Suppressor macrophage (primary cell): Measurements from ENCODE around the gene MCF2L2.
"Not testable (repeated sequence)": the region's sequence is repeated elsewhere in the genome, so short reads cannot be mapped to it uniquely, and the experiment has no call there.

ENCODE experiments used
- DNase-seq, 4 experiments: peaks; one replicate each; pipeline ENCODE4 v3.0.0-alpha.2; 2020 to 2022

Gene MCF2L2

DNA sequence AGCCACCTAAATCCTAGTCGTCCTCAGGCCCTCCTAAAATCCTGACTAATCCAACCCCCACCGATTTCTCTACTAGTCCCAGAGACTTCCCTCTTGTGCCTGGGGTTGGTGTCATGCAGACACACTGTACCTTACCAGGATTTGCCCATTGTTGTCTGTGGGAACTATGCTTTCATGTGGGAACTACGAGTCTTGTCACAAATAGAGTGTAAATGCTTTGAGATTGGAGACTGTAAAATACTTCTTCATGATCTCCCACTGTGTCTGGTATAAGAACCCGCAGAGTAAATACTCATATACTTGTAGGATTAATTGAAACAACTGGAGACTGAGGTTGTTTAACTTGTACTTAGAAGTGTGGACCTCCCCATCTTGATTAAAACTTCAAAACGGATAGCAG lies 164.2 kb downstream of the MCF2L2 start:
- peak; percentile 20 to 49 (median 42) for DNase-seq

DNA sequence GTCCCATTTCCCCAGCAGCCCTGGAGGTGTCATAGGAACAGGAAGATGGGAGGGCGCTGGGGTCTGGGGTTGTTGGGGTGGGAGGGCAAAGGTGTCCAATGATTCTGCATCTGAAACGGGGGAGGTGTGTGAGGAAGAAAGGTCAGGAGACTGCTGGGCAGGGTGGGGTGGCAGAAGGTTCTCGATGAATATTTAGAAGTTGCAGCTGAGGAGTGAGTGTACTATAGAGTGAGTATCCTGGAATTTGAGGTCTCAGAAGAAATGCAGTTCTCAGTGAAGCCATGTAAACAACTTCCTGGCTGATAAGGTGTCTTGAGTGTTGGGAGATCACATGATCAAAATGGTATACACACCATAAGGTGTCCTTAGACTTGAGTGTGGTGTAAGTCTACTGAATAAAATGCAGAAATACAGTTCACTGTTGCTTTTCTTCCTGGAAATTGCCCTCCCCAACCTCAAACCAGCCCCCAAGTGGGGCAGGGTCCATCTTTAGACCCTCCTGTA lies 165.5 kb downstream of the MCF2L2 start:
- DNase-seq = no peak

DNA sequence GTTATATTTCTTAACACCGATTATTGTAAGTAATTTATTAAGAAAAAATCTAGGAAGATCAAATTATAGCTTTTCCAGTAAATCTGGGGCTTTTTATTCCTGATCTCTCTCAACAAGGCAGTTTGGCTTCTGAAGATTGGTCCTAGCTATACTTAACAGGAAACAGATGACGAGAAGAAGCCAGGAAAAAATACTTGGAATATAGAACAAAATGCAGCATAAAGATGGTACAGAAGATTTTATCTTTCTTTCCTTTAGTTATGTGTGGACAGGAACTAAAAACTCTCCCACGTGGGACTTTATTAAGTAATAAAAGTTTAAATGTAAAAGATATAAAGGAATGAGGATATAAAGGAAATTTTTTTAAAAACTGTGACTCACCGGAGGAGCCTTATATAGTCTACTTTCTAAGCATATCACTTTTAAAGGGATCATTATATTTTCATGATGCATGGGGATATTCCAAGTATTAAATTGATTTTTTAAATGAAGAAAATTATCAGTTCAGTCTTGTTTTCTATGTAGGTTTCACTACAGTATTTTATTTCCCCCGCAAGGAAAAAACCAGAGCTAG lies 167.2 kb downstream of the MCF2L2 start:
- no peak for DNase-seq

DNA sequence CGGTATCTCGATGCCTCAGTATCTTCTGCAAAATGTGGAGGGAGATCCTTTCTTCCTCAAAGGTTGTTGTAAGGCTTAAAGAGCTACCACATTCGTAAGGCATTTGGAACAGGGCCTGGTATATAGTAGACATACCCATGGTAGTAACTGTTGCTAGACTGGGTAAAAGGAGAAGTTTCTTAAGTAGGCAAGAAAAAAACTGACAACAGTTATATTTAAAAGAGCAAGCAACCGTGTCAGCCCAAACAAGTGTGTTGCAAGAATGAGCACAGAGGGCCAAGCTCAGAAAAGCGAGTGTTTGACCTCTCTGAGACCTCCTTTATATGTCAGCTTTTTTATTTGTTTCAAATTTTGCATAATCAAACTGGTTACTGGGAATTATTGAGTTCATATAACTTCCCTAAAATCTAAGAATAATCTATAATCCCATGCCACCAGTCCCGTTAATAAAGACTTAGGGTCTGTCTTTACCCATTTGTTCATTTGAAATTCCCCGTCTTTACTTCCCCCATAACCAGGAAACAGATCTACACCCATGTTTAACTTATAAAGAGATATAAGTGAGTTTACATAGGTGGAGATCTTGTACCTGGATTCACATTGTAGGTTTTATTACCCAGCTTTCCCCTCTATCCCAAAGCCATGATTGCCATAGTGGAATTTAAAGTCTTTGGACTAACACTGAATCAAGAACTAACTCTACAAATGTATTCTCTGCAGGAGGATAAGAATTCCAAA lies 168.1 kb downstream of the MCF2L2 start:
- peak; percentile 73 to 94 (median 84) for DNase-seq

DNA sequence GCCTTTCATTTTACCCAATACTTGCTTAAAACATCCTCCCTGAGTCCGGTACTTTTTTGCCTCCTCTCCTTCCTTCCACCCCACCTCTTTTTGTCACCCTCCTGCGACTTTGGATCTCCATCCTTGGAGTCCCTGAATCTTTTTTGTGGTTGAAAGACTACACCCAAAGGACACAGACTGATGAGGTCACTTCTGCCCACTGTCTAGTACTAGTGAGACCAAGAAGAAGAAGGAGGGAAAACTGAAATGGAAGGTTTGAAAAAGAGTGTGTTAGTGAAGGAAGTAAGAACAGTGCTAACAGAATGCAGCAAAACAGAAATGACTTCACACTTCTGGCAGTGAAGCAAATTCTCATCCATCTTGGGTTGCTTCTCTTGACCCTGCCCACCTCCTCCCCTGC lies 168.8 kb downstream of the MCF2L2 start:
- peak in 2 of 4 experiments; percentile 24 to 25 for DNase-seq

DNA sequence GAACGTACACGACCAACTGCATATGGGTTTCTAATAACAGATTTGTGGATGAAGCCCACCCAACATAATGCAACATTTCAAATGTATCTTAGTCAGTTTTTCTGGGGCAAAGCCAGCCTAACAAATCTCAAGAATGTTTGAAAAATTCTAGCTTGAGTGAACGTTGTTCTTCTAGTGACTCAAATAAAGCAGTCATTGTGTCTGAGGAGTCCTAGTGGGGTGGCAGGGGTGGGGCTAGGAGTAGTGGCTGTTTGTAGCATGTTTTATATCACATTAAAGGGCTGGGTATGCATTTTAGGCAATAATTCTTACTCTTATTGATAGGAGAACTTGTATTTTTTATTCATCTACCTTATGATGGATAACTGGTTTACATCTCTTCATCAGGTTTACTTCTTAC lies 169.3 kb downstream of the MCF2L2 start:
- DNase-seq = no peak

DNA sequence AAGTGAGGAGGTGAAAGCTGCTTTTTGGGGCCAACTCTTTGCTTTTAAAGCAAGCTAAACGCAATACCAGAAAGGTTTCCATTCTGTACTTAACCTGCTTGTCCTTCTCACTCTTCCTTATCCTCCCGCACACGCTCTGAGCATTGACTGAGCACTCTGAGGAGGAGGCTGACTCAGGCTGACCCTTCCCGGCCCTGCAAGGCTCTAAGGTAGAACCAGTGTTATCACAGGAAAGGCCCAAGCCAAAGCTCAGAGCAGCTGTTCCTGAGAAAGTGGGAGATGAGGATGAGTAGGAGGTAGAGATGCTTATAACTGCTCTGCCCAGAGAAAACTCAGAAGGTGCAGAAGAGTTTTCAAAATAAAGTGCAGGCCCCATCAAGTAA lies 173.1 kb downstream of the MCF2L2 start:
- DNase-seq = peak in 2 of 4 experiments; percentile 26 to 38

DNA sequence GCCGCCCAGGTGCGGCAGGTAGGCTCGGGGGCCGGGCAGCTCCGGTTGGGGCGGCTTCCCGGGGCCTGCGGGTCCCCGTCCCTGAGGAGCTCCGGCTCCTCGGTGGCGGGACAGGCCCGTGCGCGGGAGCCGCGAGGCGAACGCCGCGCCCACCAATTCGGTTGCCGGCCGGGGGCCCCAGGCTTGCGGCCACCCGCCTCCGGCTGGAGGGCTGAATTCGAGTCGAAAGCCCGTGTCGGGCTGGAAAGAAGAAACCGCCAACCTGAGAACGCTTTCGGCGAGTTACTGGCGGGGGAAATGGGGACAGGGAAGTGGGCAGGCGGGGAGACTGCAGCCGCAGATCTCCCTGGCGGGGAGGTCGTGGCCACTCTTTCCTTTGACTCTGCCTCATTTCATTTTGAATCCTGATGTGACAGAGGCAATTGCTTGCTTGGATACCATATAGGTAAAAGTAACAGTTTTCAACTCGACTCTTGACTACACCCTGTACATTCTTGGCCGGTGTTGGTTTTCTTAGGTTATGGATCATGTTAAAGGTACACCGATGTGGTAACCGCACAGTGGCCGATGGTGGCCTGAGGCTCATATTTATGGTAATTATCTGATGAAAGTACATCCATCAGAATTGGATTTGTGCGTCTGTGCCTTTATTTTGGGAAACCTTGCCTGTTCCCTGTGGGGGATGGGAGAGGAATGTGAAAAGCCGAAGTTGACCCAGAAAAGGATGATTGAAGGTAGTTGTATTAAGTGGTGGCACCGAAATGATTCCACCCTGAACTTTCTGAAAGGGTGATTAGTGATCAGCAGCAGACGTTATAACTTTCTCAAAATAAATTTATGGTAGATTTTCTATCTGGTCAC lies 173.7 kb downstream of the MCF2L2 start:
- peak; percentile 30 to 62 (median 54) for DNase-seq

DNA sequence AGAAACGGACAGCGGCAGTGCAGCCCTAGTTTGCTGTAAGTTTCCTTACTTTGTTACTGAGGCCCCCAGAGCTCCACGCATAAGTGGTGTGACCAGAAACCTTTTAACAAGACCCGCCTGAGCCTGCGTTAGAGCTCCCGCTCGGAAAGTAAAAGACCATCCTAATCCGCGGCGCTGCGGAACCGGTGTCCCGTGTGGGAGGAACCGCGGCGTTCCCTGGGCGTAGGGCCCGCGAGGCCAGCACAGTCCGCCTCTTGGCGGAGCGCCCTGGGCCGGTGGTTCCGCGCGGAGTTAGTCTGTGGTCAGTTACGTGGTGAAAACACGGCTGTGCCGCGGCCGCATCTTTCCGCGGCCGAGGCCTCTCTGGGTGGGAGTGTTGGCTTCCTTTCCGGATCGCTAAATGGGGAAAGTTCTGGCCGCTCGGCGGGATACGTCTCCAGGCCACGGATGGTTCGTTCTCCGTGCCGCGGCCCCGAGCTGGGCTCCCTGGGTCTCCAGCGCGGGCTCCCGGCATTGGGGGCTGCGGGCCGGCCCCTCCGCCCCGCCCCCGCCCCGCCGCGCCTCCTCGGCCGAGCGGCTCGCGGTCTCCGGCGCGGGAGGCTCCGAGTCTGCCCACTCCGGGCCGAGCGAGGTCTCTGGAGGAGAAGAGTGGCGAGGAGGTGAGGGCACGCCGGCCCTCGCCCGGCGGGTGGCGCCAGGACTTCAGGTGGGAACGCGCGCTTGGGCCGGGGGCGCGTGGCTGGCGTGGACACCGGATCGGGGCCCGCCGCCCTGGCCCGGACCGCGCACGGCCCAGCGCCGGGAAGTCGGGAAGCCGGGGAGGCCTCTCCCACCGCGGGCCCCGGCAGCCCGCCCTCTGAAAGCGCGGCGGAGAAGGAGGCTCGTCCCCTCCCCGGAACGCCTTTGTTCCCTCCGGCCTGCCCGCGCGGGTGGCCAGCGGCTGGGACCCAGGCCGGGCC lies 174.6 kb downstream of the MCF2L2 start:
- DNase-seq = peak; percentile 67 to 85 (median 74)

DNA sequence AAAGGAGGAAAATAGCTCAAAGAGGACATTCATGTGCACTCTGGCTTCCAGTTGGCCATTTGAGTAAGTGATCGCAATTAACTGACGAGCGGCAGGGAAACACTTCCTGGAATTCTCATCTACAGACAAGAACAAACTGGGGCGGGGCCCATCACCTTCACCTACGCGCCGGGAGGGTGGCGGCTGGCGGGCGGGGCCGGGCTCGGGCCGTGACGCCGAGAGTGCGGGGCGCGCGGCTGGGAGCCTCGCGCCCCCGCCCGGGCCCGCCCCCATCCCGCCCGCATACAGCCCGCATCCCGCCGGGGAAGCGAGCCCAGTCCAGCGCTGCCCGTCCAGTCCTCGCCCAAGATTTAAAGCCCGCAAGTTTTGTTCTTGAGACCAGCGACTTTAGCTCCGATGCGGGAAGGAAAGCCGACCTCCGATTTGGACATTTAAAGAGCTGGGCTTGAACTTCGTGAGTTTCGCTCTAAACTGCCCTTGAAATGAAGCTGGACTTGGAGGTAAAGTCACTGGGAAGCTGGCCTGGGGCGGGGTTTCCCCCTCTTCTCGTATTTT lies 175.4 kb downstream of the MCF2L2 start, which contains the start of gene B3GNT5:
TSS of gene B3GNT5 (plus strand) at position 281 of the 555 bp plus-strand sequence. CDS start 16,546 bp downstream, outside the sequence.
- DNase-seq = peak; percentile 30 to 73 (median 62)

DNA sequence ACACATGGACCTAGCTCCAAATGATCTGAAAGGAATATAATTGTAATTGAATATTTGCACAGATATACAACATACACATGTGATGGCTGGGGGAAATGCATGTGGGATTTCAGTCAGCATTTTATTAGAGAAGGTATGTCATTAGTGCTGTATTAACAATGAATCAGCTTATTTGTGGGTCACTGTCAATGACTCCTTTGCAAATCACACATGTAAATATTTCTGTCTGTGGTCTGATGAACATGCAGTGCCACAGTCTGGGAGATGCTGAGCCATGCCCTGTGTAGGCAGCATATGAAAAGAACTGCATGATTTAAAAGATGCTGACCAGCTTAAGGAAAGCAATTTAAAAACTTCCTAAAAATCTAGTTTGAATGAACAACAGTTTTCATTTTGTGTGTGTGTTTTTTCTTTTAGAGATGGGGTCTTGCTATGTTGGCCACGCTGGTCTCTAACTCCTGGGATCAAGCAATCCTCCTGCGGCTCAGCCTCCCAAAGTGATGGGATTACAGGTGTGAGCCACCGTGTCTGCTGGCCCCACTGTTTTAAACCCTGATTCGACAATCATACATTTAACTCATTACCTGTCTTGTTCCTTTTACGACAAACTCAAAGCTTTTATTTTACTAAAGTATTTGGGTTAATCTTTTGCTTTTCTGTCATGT lies 176.2 kb downstream of the MCF2L2 start:
- peak in 2 of 4 experiments; percentile 42 to 48 for DNase-seq

DNA sequence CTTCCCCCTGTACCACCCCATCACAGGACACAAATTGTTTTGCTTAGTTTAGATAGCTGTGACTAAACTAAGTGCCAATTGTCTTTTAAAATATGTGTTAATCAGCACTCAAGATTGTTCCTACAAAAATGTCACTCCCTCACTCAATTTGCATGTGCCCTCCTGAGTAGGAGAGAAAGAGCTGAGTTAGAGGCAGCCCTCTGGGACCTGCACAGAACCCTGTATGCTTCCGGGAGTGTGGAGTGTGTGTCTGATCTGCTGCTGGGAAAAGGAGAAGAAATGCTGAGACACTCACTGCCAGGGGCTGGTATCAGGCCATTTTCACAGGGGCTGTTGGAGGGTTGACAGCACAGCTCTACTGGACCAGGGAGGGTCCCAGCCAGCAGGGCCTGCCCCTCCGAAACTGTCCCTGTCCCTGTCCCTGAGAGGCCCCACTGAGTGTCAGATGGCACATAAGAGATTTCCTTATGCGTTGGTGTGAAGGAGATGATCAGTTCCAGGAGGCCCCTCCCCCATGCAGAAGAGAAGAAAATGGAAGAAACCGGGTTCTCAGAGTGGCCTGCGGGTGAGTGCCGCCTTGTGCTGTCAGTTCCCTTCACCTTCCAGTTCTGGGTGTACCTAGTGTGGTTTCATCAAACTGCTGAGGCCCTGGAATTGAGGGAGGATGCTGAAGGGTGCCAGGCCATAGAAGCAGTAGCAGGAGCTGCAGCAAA lies 179.3 kb downstream of the MCF2L2 start:
- DNase-seq = peak in 2 of 4 experiments; percentile 19 to 29

DNA sequence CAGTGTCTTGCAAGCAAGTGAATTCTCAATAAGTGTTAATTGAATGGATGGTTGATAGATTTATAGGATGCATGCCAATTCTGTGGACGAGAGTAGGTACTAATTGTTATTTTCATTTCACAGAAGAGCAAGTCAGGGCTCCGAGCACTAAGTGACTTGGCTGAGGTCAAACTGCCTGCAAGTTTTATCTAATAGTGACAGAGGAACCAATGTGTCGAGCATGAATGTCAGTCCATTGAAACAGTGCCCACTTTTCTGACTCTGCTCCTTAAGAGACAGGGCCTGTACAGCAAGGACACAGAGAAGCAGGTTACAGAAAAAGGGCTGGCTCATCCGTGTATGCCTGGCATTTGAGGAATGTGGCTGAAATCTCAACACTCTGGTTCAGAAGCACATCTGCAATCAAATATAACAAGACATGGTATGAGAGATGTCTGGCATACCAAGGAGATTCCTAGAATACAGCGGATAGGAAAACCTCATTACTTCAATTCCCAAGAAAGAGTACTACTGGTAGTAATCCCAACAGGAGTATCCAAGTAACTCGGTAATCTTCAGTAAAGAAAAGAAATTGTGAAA lies 181.3 kb downstream of the MCF2L2 start:
- no peak for DNase-seq

DNA sequence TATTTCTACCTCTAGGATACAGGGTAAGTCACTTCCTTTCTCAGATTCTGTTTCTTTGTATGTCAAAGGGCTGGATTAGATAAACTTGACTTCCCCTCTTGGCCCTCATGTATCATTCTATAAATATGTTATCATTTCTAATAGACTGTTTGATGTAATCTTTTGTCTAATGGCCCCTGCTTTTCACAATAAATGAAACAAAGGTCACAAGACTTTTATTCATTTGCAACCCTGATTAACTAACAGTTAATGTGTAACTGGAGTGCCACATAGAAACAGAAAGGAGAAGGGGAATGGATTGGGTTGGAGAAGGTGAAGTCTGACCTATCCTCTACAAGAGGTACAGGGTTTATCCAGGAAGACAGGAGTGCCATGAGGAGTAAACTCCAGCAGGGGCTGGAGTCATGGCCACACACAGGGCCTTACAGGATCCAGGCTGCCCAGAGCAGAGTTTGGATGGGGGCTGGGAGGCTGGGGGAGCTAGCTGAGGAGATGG lies 183.4 kb downstream of the MCF2L2 start:
- DNase-seq = peak in 3 of 4 experiments; percentile 22 to 63 (median 60)

DNA sequence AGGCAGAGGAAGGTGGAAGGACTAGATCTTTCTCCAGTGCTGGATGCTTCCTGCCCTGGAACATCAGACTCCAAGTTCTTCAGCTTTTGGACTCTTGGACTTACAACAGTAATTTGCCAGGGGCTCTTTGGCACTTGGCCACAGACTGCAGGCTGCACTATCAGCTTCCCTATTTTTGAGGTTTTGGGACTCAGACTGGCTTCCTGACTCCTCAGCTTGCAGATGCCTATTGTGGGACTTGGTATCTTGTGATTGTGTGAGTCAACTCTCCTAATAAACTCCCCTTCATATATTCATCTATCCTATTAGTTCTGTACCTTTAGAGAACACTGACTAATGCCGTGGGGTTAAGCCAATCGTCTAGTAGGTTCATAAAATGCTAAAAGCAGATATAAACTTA lies 184.2 kb downstream of the MCF2L2 start:
- DNase-seq = peak; percentile 92 to 96 (median 94)

DNA sequence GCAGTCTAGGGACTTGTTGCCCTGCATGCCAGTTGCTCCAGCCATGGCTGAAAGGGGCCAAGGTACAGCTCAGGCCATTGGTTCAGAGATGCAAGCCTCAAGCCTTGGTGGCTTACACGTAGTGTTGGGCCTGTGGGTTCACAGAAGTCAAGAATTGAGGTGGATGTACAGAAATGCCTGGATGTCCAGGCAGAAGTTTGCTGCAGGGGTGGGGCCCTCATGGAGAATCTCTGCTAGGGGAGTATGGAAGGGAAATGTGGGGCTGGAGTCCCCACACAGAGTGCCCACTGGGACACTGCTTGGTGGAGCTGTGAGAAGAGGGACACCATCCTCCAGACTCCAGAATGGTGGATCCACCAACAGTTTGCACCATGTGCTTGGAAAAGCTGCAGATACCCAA lies 186.0 kb downstream of the MCF2L2 start:
- DNase-seq = no peak

DNA sequence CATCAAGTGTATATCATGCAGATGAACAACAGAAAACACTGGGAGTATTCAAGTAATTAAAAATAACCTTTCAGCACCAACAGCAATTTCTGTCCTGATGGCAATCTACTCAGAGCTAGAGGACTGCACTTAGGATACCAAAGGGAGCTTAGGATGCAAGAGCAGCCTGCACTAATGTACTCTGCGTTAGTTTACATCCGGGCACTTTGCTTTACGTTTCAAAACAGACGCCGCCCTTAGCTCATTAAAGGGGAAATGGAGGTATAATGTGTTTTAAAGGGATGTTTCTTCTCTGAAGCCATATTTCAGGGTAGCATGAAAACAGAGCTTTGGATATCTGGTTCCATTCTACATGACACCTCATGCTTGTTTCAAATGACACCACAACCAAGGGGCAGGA lies 189.4 kb downstream of the MCF2L2 start:
- no peak for DNase-seq

DNA sequence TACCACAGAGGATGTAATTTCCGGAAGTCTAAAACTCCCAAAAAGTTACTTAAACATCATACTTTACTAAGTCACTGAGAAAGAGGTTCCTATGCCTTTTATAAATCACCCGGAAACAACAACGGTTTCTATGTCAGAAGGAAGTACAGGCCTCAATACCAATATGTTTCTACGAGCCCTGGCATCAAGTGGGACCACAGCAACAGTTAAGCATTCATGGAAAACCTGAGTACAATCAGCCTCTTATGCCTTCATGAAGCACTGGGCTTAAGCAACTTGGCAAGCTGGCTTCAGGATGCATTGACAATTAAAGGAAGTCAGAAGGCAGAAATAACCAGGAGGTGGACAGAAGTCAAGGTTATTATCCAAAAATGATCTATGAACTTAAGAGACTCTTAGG lies 194.5 kb downstream of the MCF2L2 start:
- peak in 3 of 4 experiments; percentile 34 to 39 (median 38) for DNase-seq

DNA sequence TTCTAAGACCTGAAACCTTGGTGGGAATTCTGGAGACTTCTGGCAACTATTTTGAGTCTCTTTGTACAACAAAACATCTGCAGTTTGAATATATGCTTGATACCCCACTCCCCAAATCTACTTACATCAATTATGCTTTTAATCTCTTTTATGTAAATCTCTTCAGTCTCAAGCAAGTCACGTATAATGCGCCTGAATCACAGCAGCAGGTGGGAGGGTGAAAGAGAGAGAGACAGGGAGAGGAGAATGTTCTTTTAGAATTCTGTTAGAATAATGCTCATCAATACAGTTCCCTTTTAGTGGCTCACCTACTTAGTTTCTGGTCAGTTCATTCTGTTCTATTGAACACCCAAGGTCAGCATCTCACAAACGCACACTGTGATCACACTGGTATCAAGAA lies 197.6 kb downstream of the MCF2L2 start:
- no peak for DNase-seq

DNA sequence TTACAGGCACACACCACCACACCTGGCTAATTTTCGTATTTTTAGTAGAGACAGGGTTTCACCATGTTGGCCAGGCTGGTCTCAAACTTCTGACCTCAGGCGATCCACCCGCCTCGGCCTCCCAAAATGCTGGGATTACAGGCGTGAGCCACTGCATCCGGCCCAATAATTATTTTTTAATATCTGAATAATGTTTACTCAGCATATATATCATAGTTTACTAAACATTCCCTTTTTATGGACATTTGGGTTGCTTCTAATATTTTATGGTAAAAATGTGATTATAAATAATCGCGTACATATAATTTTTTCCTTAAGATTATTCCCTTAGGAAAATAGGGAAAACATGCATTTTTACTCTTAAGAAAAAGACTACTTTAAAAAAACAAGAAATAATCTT lies 198.2 kb downstream of the MCF2L2 start:
- DNase-seq = not testable (repeated sequence)
